Right lobe of liver (tissue), 6 donors: ENCODE data around the gene WASHC3. TPM values are rescaled to one million over a fixed set of nuclear protein-coding genes. Genes with fewer than 3 reads are reported as not detected.
"Not testable (repeated sequence)": the region's sequence is repeated elsewhere in the genome, so short reads cannot be mapped to it uniquely, and the experiment has no call there.

ENCODE experiments used
- ATAC-seq, 4 donors: fragments of 200-7000 bp; cut with Tn5 transposase; one replicate each; pipeline ENCODE4 v1.9.1; 2020; ENCODE audit warnings: mild to moderate bottlenecking in 4 of 4, moderate library complexity in 4 of 4
- DNase-seq, 3 donors: peaks; one replicate each; pipeline ENCODE4 v3.0.0-alpha.2; 2020
- H3K27ac ChIP-seq, 3 donors: fragments of 200-600 bp; one replicate each; pipeline ENCODE4 v1.8.0; 2022
- H3K27me3 ChIP-seq, 2 donors: fragments of 200-600 bp; one replicate each; pipeline ENCODE4 v1.8.0; 2022
- H3K36me3 ChIP-seq, 4 donors: fragments of 200-600 bp; sonication (generic) in 1 of 4; one replicate each; pipeline versions ENCODE4 v1.5.1 to v1.8.0; 2017 to 2022; ENCODE audit warnings: control low read depth in 1 of 4
- H3K4me1 ChIP-seq, 4 donors: fragments of 200-600 bp; sonication (generic) in 1 of 4; one replicate each; pipeline versions ENCODE4 v1.5.1 to v1.8.0; 2017 to 2022; ENCODE audit warnings: control low read depth in 1 of 4
- H3K4me3 ChIP-seq, 3 donors: fragments of 200-600 bp; one replicate each; pipeline ENCODE4 v1.8.0; 2022
- H3K9me3 ChIP-seq, 4 donors: fragments of 200-600 bp; sonication (generic) in 1 of 4; one replicate each; pipeline versions ENCODE4 v1.5.1 to v1.8.0; 2017 to 2022; ENCODE audit warnings: control low read depth in 1 of 4
- POLR2A ChIP-seq: fragments of 450-650 bp; IDR thresholded peaks from one replicate; pipeline ENCODE4 v1.6.1; 2017; ENCODE audit warnings: antibody characterized with exemption, mild to moderate bottlenecking
- WGBS: methylation state at CpG from one replicate; pipeline ENCODE4 v1.1.6; 2018; ENCODE audit warnings: low coverage, low lambda C conversion rate; ENCODE audit not compliant: insufficient coverage; ENCODE audit errors: missing lambda C conversion rate; 5-methylcytosine and 5-hydroxymethylcytosine counted together
- intact Hi-C, 2 donors: fragments of 100-400 bp; cut with DNase I; formaldehyde crosslinking; loops; one replicate each; pipeline versions ENCODE4 v1.11.2 to v1.14.1; 2022
- total RNA-seq, 6 experiments: library from RNA; depleted of rRNA in 2 of 6; stranded (reverse); fragments of >200 nt in 2 of 6; fragmentation: NEBNext Ultra II Directional in 3 of 6; extraction: Animal tissue kit (Norgen Biotek cat#: 25700) in 3 of 6; gene quantifications; one replicate each; pipeline versions ENCODE4 v1.1.0 to v1.2.4, GENCODE V29; 2016 to 2023
- TF ChIP-seq, protein P1 (sequence below), 4 donors: fragments of 200-600 bp in 3 of 4; fragments of 450-650 bp in 1 of 4; IDR thresholded peaks; one replicate each; pipeline versions ENCODE4 v1.5.1 to v1.8.0; 2016 to 2022; ENCODE audit warnings: antibody characterized with exemption in 4 of 4, mild to moderate bottlenecking in 2 of 4
- donor health status: DM: no; HTN: yes; CAD: no.
- donor health status: DM: no; HTN: no; CAD: no.
- donor health status: DM: no; HTN: no; CAD: no.
- donor health status: DM: no; HTN: yes; CAD: no.
- donor health status: DM: no; HTN: yes; CAD: no.

The WASHC3 gene
- total RNA-seq, 6 experiments from 2014 or later = 13.0 to 35.3 (median 22.6) TPM

DNA sequence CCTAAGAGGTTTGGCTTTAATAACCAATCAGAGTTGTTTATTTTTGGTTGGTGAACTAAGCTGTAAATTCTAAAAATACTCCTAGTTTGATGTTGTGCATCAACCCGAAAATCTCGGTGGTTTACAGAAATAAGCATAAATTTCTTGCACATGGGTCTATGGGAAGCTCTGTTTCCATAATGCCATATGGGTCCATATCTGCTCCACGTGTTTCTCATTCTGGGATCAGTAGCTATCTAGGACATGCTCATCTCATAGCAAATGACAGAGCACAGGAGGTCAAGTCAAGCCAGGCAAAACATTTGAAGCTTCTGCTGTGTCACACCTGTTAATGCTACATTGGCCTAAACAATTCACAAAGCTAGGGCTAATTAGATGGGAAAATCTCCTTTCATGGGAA, 35.1 kb upstream of the WASHC3 start:
- TF ChIP-seq, protein P1, sequence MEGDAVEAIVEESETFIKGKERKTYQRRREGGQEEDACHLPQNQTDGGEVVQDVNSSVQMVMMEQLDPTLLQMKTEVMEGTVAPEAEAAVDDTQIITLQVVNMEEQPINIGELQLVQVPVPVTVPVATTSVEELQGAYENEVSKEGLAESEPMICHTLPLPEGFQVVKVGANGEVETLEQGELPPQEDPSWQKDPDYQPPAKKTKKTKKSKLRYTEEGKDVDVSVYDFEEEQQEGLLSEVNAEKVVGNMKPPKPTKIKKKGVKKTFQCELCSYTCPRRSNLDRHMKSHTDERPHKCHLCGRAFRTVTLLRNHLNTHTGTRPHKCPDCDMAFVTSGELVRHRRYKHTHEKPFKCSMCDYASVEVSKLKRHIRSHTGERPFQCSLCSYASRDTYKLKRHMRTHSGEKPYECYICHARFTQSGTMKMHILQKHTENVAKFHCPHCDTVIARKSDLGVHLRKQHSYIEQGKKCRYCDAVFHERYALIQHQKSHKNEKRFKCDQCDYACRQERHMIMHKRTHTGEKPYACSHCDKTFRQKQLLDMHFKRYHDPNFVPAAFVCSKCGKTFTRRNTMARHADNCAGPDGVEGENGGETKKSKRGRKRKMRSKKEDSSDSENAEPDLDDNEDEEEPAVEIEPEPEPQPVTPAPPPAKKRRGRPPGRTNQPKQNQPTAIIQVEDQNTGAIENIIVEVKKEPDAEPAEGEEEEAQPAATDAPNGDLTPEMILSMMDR (IDR thresholded peaks at IDR 0.05) = no peak
- TF ChIP-seq POLR2A = no peak
- no peak overlapping the region for H3K4me3 ChIP-seq
- no peaks in the 10 kb centered on the region for H3K4me1 ChIP-seq
- DNase-seq = no peak
- ATAC-seq = no peak
- intact Hi-C loops = no loop called here
- WGBS = 97% methylated on average over 3 of the region's 3 CpGs
- no peaks in the 10 kb centered on the region for H3K9me3 ChIP-seq
- H3K27me3 ChIP-seq = no peaks in the 10 kb centered on the region
- H3K36me3 ChIP-seq = peaks cover 0 to 18% (median 0%) of the 10 kb centered on the region in 4 donors
- H3K27ac ChIP-seq = no peak overlapping the region

- DNase-seq (no peak), ATAC-seq (peak in 3 of 4 donors; percentile 47 to 67 (median 50))
- Histone ChIP-seq H3K9me3 (no peaks in the 10 kb centered on the region), H3K27me3 (no peaks in the 10 kb centered on the region), H3K4me1 (no peaks in the 10 kb centered on the region), H3K27ac (no peak overlapping the region), H3K4me3 (no peak overlapping the region), H3K36me3 (peaks cover 0 to 18% (median 0%) of the 10 kb centered on the region in 4 donors)
- 96% methylated on average over 2 of the region's 2 CpGs for WGBS
- no peak for TF ChIP-seq POLR2A
- TF ChIP-seq, protein P1 (IDR thresholded peaks at IDR 0.05) = peak; percentile 13 to 38 (median 34)
- intact Hi-C loops = no loop called here
Measured at GRCh38 chr12:102095677-102096263, 34.0 kb upstream of the WASHC3 start.

DNA sequence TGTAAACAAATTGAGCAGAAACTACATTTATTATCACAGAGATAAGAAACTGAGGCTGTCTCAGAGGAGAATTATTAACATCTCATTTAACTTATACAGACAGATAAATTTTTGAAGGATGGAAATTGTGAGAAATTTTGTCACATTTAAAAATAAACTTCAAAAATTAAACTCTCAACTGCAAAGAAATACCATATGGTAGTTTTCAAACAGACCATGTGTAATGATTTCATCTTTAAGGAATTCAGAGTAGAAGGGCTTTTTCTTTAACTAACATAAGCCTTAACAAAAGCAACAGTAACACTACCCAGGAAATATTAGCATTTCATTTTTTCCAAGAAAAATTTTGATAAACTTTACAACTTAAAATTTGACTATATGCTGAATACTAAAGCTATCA, 31.5 kb upstream of the WASHC3 start:
- Histone ChIP-seq H3K4me1 (no peaks in the 10 kb centered on the region), H3K27ac (no peak overlapping the region), H3K9me3 (no peaks in the 10 kb centered on the region), H3K36me3 (peaks cover 0 to under 1% (median 0%) of the 10 kb centered on the region in 4 donors), H3K27me3 (no peaks in the 10 kb centered on the region), H3K4me3 (no peak overlapping the region)
- intact Hi-C loops = no loop called here
- no peak for ATAC-seq
- TF ChIP-seq, protein P1 (IDR thresholded peaks at IDR 0.05) = no peak
- no peak for TF ChIP-seq POLR2A
- DNase-seq = no peak

DNA sequence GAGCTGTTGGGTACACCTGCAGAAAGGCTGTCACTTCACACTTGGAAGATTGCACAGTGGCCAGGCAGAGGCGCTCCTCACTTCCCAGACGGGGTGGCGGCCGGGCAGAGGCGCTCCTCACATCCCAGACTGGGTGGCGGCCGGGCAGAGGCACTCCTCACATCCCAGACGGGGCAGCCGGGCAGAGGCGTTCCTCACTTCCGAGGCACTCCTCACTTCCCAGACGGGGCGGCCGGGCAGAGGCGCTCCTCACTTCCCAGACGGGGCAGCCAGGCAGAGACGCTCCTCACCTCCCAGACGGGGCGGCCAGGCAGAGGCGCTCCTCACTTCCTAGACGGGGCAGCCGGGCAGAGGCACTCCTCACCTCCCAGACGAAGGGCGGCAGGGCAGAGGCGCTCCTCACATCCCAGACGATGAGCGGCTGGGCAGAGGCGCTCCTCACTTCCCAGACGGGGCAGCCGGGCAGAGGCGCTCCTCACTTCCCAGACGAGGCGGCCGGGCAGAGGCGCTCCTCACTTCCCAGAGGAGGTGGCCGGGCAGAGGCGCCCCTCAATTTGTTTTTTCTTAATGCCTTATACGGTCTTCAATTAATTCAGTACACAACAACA, 27.5 kb upstream of the WASHC3 start:
- DNase-seq = peak in 1 of 3 donors; percentile 35
- H3K9me3 ChIP-seq, intact Hi-C loops, H3K4me3 ChIP-seq, H3K27me3 ChIP-seq, H3K27ac ChIP-seq, H3K4me1 ChIP-seq, H3K36me3 ChIP-seq, ATAC-seq: not testable (repeated sequence)
- WGBS = 94% methylated on average over 18 of the region's 38 CpGs

DNA sequence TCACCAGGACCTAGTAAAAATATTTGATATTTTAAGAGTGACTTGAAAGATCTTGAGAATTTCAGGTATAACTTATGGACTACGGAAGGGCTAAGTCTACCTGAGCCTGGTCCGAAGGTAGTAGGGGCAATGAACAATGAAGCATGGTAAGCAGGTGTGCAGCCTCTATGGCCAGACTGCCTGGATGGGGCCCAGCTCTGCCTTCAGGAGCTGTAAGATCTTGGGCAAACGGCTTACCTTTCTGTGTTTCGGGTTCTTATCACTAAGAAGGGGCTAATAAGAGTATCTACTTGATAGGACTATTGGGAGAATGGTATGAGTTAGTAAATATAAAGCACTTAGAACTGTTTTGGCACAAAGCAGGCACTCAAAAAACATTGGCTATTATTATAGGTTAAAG, 19.1 kb upstream of the WASHC3 start:
- Histone ChIP-seq H3K27me3 (no peaks in the 10 kb centered on the region), H3K36me3 (peaks cover 0 to 14% (median under 1%) of the 10 kb centered on the region in 4 donors), H3K4me1 (no peaks in the 10 kb centered on the region), H3K9me3 (no peaks in the 10 kb centered on the region), H3K27ac (no peak overlapping the region), H3K4me3 (no peak overlapping the region)
- ATAC-seq = no peak
- TF ChIP-seq, protein P1 (IDR thresholded peaks at IDR 0.05) = no peak
- no peak for TF ChIP-seq POLR2A
- DNase-seq = no peak
- WGBS = 100% methylated on average over 4 of the region's 4 CpGs
- intact Hi-C loops = no loop called here

GRCh38 chr12:102072092-102072491, 10.3 kb upstream of the WASHC3 start:
- H3K4me3 ChIP-seq, H3K27me3 ChIP-seq, intact Hi-C loops, ATAC-seq, H3K36me3 ChIP-seq, H3K9me3 ChIP-seq, DNase-seq, H3K27ac ChIP-seq: not testable (repeated sequence)
- H3K4me1 ChIP-seq = peaks cover 0 to 12% (median 0%) of the 10 kb centered on the region in 4 donors
- 97% methylated on average over 7 of the region's 7 CpGs for WGBS
